GM12874 (cell line): Measurements from ENCODE around the gene TMEM167A.

Experiments
- TF ChIP-seq, protein P1 (sequence below): IDR thresholded peaks from 2 replicates; pipeline ENCODE4 v1.5.1; 2011; ENCODE audit warnings: low read depth, mild to moderate bottlenecking, control low read depth, low read length, moderate library complexity; ENCODE audit not compliant: insufficient read depth

TMEM167A gene

DNA sequence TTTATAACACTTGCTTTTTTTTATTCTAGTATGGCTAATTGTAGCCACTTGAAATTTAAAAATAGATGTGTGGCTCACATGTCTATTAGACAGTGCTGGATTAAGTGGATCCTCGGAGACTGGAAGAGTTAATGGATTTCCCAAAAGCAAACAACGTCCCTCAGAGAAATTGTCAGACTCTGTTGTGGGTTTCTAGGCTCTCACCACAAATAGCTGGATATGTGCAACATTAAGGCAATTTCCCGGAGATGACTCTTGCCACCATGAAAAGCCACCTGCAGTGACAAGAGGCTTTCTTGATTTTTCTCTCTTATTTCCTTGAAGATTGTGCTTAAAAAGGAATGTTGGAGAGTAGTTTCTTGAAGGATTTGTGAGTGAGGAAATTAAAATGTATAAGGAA is 43.2 kb downstream of the TMEM167A start:
- TF ChIP-seq, protein P1, sequence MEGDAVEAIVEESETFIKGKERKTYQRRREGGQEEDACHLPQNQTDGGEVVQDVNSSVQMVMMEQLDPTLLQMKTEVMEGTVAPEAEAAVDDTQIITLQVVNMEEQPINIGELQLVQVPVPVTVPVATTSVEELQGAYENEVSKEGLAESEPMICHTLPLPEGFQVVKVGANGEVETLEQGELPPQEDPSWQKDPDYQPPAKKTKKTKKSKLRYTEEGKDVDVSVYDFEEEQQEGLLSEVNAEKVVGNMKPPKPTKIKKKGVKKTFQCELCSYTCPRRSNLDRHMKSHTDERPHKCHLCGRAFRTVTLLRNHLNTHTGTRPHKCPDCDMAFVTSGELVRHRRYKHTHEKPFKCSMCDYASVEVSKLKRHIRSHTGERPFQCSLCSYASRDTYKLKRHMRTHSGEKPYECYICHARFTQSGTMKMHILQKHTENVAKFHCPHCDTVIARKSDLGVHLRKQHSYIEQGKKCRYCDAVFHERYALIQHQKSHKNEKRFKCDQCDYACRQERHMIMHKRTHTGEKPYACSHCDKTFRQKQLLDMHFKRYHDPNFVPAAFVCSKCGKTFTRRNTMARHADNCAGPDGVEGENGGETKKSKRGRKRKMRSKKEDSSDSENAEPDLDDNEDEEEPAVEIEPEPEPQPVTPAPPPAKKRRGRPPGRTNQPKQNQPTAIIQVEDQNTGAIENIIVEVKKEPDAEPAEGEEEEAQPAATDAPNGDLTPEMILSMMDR = no peak

DNA sequence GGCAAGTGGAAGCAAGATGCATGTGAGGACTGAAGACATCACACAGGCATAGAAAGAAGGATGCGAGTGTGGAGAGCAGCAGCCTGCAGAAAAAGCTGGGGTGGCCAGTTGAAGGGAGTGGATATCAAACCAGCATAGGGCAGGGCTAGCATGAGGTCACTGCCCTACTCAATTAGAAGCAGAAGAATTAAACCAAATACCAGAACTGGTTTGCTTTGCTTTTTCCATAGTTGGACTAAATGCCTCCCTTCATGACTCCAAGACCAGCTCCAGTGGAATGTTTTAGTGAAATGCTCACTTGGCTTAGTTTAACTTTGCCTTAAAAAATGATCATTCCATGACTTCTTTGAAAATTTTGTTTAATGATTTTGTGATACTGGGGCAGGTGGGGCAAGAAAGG is 45.8 kb downstream of the TMEM167A start:
- TF ChIP-seq, protein P1 = no peak

DNA sequence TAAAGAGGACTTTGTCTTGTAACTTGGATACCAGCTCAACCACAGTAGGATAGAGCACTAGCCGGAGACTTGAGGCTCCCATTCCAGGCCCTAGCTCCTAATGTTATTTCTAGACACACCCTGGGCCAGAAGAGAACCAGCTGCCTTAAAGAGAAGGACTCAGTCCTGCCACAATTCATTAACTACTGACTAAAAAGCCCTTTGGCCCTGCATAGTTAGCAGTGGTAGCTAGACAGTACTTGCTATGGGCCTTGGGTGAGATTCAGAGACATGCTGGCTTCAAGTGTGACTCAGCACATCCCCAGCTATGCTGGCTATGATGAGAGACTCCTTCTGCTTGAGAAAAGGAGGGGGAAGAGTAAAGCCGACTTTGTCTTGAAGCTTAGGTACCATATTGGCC is 47.3 kb downstream of the TMEM167A start:
- TF ChIP-seq, protein P1 = no peak

DNA sequence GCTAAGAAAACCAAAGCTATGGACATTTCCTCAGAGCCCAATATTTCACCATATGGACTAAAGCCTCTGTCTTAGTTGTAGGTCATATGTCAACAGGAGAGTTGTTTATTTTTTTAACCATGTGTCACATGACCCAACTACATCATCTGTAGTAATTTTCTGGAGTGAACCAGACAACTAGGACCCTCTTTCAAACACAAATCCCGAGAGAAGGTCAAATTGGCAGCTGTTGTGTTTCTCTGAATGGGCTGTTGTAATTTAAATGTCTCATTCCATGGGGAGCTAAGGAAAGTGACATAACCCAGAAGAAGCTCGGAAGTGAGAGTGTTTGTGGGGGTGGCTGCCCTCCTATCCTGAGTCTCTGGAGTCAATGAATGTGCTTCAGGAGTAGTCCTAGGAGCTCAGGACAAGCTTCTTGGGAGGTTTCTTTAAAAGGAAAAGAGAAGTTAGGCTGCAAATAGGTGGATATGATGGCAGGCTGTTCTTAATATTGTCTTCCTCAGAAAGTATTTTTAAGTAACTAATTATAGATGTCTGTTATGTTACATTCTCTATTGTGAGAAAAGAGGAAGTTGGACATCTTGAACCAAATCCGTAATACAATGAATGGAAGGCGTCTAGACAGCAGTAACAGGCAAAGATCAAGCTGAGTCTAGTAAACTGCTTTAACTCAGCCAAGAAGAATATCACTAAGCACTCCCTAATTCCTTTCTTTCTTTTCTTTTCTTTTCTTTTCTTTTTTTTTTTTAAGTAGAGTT is 50.1 kb downstream of the TMEM167A start:
- TF ChIP-seq, protein P1 = no peak

DNA sequence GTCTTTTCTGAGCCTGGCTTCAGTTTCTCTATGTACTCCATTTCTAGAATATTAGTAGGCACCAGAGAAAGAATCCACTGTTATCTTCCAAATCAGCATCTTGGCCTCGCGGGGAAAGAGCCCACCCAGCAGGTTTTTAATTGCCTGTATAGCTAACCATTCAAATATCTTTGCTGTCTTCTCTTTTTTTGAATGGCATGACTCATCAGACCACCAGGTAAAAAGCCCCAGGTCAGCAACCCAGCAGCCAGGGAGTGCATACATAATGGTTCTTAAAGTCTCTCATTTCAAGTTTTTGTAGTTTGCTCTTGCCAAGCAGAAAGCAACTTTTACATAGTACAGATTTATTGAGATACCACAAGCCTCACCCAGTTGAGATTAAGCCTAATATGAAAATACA is 50.7 kb downstream of the TMEM167A start:
- TF ChIP-seq, protein P1 = no peak

DNA sequence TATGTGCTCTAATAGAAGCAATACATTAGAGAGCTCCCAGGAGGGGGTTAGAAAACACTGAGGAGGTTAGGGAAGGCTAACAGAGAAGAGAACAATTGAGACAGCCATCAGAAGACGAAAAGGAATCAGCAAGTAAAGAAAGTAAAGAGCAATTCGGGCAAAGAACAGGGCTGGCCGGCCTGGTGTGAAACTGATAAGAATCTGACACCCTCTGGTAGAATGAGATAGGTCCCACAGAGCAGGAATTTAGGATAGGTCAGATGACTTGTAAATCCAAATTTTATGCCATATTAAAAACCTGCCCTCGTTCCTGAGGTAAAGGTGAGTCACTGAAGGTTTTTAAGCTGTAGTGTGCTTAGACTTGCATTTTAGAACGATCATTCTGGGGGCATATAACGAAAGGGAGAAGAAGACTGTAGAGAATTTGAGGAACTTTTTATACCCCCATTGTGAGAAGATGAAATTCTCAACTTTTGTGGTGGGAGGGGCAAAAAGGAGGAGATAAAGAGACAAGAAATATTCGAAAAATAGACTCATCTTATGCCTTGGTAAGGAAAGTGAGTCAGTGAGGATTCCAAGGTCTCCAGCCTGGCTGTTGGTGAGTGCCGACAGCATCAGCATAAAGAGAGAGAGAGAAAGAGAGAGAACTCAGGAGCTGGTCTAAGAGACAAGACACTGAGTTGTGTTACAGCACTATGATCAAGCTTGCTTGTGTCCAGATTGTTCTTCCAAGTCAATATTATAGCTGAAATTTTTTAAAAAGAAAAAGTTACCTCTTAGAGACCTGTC is 51.3 kb downstream of the TMEM167A start:
- TF ChIP-seq, protein P1 = no peak

DNA sequence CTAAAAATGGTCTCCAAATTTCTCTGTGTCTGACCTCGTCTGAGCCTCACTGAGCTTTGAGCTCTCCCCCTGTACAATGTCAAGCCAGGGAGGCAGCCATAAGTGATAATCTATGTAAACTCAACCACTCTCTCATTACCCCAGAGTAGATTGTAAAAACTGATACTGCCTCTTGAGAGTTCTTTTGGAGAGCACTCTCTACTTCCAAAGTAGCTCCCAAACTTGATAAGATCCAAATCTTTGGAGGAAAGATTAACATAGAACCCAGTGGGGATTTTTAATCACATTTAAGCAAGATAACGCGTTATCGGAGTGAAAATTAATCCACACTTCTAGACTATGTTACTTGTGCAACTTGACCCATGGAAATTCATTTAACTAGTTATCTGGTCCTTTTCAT is 54.9 kb downstream of the TMEM167A start:
- TF ChIP-seq, protein P1 = no peak
